GM21526 (cell line): ENCODE results near the gene TRIM17.

Experiments
- ATAC-seq: cut with Tn5 transposase; IDR thresholded peaks from one replicate; pipeline ENCODE4 v1.9.1; 2021; ENCODE audit warnings: moderate library complexity; ENCODE audit not compliant: unreplicated experiment, low FRiP score

The TRIM17 gene

DNA sequence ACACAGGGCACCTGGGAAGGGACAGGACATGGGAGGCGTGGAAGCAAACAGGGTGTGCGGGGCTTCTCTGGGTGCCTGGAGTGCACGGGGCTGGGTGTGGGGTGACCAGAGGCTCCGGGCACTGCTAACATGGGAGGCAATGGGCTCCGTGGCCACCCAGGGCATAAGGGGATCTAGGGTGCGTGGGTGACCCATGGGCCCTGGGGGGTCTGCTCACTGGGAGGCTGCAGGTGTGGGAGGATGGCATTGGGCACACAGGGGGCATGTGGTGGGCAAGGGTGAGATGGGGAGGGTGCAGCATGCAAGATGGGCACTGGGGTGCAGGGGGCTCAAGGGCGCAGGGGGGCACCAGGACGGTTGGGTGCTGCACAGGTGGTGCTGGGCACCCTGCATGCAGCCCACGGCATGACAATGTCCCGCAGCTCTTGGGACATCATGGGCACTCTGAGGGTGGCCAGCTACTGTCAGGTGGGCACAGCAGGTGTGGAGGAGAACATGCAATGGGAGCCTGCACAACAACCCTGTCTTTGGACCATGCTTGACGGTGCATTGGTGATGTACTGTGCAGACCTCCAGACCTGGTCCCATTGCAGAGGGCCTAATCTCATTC is 25.1 kb downstream of the TRIM17 start:
- no peak for ATAC-seq

GRCh38 chr1:228390649-228391048 is 26.0 kb downstream of the TRIM17 start:
- no peak for ATAC-seq

DNA sequence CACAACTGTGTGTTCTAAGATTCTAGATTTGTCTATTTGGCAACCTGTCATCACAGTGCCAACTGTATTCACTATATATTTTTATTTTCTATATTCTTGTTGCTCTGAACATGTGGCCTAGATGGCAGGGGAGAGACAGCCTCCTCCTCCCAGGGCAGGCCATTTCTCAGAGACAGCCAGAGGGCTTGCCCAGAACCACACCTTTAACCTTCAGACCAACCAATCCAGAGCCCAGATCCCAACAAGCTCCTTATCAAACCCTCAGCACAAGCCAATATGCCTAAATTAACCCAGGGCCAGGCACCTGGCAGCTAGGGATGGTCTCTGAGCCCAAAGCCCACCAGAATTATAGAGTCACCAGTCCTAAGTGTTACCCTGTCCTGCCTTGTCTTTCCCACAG is 29.3 kb downstream of the TRIM17 start:
- no peak for ATAC-seq

DNA sequence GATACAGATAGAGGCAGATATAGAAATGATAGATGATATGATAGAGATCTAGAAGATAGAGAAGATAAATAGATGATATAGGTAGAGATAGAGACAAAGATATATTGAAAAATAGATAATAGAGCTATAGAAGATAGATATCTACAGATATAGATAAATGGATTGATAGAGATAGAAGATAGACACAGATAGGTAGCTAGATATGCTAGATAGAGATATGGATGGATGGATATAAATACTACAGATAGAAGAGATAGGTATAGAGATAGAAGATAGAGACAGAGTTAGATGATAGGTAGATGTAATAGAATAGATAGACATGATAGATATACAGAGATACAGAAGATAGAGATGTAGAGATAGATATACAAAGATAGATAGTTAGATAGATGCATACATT is 31.4 kb downstream of the TRIM17 start:
- ATAC-seq, result no peak

- ATAC-seq, result no peak
Observed at GRCh38 chr1:228383773-228384172, 32.9 kb downstream of the TRIM17 start.

GRCh38 chr1:228381356-228381755 is 35.3 kb downstream of the TRIM17 start:
- ATAC-seq, result no peak

DNA sequence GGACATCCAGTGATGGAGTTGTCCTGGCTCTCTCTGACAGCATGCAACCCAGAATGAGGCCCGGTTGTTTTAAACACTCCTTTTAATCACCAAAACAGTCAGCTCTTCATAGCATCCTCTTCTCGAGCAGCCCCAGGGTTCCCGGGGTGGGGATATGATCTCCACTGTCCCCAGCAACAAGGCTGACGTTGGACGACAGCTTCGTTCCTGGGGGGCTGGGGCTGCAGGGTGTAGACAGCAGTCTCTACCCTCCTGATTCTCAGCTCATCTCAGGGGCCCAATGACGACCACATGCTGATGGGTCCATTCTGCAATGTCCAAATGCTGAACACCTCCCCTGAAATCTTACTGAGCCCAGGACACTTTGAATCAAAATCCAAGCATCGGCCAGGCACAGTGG is 37.0 kb downstream of the TRIM17 start:
- ATAC-seq, result no peak

GRCh38 chr1:228378873-228379460 is 37.7 kb downstream of the TRIM17 start:
- no peak for ATAC-seq

- ATAC-seq, result no peak
Observed at GRCh38 chr1:228378090-228378872, 38.4 kb downstream of the TRIM17 start.

- no peak for ATAC-seq
Observed at GRCh38 chr1:228377664-228378089, 39.0 kb downstream of the TRIM17 start.

- ATAC-seq, result no peak
Observed at GRCh38 chr1:228376651-228377631, 39.7 kb downstream of the TRIM17 start.

- no peak for ATAC-seq
Observed at GRCh38 chr1:228376262-228376628, 40.4 kb downstream of the TRIM17 start.

- ATAC-seq, result no peak
Observed at GRCh38 chr1:228375578-228376261, 40.9 kb downstream of the TRIM17 start.

DNA sequence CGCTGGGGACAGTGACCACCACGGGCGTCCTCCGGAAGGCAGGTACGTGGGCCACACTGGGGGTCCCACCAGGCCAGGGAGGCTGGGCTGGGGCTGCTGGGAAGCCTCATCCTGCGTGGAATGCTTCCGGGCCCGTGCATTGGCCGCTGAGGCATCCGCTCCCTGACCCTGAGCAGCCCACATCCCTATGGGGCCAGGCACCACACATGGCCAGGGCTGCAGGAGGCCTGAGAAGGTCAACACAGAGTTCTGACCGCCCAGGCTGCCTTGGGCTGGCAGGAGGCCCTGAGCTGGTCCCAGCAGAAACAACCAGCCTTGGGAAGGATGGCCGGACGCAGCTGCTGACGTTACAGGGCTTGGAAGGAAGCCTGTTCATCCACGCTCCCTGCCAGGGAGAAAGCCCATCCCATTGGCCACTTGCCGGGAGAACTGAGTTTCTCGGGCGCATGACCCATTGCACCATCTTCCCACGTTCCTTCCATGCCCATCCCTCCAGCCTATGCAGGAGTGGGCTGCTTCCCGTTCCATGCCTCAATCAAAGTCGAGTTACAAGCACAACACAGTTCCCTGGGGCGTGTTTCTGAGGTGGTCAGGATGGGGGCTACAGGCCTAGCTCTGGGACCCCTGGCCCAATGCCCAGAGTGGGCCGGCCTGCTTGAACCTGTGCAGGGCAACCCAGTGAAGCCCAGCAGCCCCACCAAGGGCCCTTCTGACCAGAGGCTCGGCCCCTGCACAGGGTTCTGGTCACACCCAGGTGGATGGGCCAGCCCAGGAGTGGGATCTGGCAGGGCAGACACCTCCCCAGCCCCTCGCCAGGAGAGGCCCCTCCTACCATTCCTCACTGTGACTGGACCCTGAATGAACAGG is 41.7 kb downstream of the TRIM17 start:
- ATAC-seq, result no peak

GRCh38 chr1:228373681-228374571 is 42.7 kb downstream of the TRIM17 start:
- no peak for ATAC-seq

DNA sequence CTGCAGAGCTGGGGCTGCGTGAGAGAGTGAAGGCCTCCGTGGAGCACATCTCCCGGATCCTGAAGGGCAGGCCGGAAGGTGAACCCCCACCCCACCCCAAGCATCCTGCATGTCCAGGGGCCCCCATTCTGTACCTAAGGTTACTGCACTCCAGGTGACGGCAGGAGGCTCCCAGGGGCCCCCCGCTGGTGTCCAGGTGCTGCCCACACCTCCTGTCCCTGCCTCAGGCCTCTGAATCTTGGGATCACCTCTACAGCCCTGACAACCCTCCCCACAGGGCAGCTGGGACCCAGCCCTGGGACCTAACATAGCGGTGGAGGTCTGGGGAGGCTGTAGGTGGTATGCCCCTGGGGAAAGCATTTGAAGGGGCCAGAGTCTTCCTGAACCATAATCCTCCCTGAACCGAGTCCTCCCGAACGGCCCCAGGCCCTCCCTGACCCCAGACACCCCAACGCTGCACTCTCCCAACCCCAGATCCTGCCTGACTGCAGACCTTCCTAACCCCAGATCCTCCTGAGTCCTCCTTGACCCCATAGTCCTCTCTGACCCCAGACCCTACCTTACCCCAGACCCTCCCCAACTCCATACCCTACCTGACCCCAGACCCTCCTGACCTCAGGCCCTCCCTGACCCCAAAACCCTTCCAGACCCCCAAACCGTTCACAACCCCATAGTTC is 43.5 kb downstream of the TRIM17 start:
- no peak for ATAC-seq

DNA sequence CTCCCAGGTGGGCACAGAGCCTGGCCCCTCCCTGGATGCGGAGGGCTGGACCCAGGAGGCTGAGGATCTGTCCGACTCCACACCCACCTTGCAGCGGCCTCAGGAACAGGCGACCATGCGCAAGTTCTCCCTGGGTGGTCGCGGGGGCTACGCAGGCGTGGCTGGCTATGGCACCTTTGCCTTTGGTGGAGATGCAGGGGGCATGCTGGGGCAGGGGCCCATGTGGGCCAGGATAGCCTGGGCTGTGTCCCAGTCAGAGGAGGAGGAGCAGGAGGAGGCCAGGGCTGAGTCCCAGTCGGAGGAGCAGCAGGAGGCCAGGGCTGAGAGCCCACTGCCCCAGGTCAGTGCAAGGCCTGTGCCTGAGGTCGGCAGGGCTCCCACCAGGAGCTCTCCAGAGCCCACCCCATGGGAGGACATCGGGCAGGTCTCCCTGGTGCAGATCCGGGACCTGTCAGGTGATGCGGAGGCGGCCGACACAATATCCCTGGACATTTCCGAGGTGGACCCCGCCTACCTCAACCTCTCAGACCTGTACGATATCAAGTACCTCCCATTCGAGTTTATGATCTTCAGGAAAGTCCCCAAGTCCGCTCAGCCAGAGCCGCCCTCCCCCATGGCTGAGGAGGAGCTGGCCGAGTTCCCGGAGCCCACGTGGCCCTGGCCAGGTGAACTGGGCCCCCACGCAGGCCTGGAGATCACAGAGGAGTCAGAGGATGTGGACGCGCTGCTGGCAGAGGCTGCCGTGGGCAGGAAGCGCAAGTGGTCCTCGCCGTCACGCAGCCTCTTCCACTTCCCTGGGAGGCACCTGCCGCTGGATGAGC is 44.3 kb downstream of the TRIM17 start:
- no peak for ATAC-seq
